HepG2 (cell line): ENCODE results near the gene TMEM269. TPM values are rescaled to one million over a fixed set of nuclear protein-coding genes. Genes with fewer than 3 reads are reported as not detected.

Experiments used
- ETV6 ChIP-seq: sonication (generic); formaldehyde crosslinking; conservative IDR thresholded peaks from 2 replicates; pipeline ENCODE4 v1.4.0; 2020; ENCODE audit warnings: missing genetic modification reagents
- TEAD3 ChIP-seq: optimal IDR thresholded peaks from 2 replicates; pipeline ENCODE3; 2016; ENCODE audit warnings: borderline replicate concordance
- ZNF20 ChIP-seq: sonication (generic); formaldehyde crosslinking; IDR thresholded peaks from 2 replicates; pipeline ENCODE4 v1.4.0; 2020; ENCODE audit warnings: mild to moderate bottlenecking, moderate library complexity, missing genetic modification reagents
- ZNF30 ChIP-seq: sonication (generic); formaldehyde crosslinking; IDR thresholded peaks from 2 replicates; pipeline ENCODE4 v1.5.0; 2020; ENCODE audit warnings: mild to moderate bottlenecking, missing genetic modification reagents
- ZNF337 ChIP-seq: sonication (generic); formaldehyde crosslinking; IDR thresholded peaks from 2 replicates; pipeline ENCODE4 v1.5.1; 2020; ENCODE audit warnings: missing genetic modification reagents, low read depth, mild to moderate bottlenecking, borderline replicate concordance
- ZNF720 ChIP-seq: sonication (generic); formaldehyde crosslinking; IDR thresholded peaks from 2 replicates; pipeline ENCODE4 v1.4.0; 2020; ENCODE audit warnings: missing genetic modification reagents
- polyA plus RNA-seq, 8 experiments: library from polyadenylated mRNA; depleted of rRNA in 3 of 8; stranded (reverse) in 7 of 8; unstranded in 1 of 8; fragments of >200 nt; fragmentation: Illumina TruSeq in 4 of 8; extraction: Trizol in 4 of 8; gene quantifications; 2 replicates each; pipeline versions ENCODE4 v1.2.1 to v1.2.3, GENCODE V29; 2011 to 2016; ENCODE audit warnings: low read depth in 4 of 8, missing spikeins in 1 of 8, mixed read lengths in 1 of 8; ENCODE audit not compliant: insufficient read depth in 1 of 8
- total RNA-seq, 5 experiments: library from RNA; depleted of rRNA; stranded (reverse); fragments of >200 nt; fragmentation: Illumina TruSeq; extraction: Trizol; gene quantifications; 2 replicates each; pipeline ENCODE4 v1.2.3, GENCODE V29; 2016; ENCODE audit warnings: low read depth in 1 of 5
- TF ChIP-seq, protein P1 (sequence below): sonication (generic); formaldehyde crosslinking; conservative IDR thresholded peaks from 2 replicates; pipeline ENCODE4 v1.8.0; 2022; ENCODE audit warnings: missing genetic modification reagents
- TF ChIP-seq, protein P2 (sequence below), 2 experiments: fragments of 450-650 bp in 1 of 2; sonication (generic) in 1 of 2; formaldehyde crosslinking; IDR thresholded peaks; 2 replicates each; pipeline versions ENCODE4 v1.5.0 to v1.8.0; 2020 to 2022; ENCODE audit warnings: mild to moderate bottlenecking in 1 of 2, missing genetic modification reagents in 1 of 2
- TF ChIP-seq, protein P3 (sequence below): IDR thresholded peaks from 2 replicates; pipeline ENCODE4 v1.6.1; 2016
- TF ChIP-seq, protein P4 (sequence below), 2 experiments: sonication (generic) in 1 of 2; formaldehyde crosslinking in 1 of 2; IDR thresholded peaks; 2 replicates each; pipeline versions ENCODE4 v1.4.0 to v1.6.1; 2016 to 2020; ENCODE audit warnings: borderline replicate concordance in 1 of 2, low read depth in 1 of 2, mild to moderate bottlenecking in 1 of 2, missing genetic modification reagents in 1 of 2

Gene TMEM269
- total and polyA plus RNA-seq, 2 of the 13 experiments (the other 11 are each of a cell fraction or from before 2014, with no cell fraction given), result 0.15 to 0.21 TPM

DNA sequence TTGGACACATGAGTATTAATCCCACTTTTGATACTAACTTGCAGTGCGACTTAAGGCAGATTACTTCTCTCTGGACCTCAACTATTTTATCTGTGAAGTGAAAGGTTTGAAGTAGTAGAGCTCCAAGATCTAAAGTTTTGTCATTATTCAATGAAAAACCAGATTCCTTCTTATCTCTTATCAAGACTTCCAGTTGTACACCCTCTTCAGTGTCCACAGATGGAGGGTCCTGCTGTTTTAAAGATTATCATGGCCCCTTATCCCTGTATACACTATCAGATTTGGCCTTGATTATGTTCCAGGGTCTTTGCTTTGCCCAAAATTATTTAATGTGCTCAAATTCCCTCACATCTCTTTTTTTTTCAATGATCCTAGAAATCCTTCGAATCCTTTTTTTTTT, 16.6 kb upstream of the TMEM269 start (continued):
- TF ChIP-seq, protein P1, sequence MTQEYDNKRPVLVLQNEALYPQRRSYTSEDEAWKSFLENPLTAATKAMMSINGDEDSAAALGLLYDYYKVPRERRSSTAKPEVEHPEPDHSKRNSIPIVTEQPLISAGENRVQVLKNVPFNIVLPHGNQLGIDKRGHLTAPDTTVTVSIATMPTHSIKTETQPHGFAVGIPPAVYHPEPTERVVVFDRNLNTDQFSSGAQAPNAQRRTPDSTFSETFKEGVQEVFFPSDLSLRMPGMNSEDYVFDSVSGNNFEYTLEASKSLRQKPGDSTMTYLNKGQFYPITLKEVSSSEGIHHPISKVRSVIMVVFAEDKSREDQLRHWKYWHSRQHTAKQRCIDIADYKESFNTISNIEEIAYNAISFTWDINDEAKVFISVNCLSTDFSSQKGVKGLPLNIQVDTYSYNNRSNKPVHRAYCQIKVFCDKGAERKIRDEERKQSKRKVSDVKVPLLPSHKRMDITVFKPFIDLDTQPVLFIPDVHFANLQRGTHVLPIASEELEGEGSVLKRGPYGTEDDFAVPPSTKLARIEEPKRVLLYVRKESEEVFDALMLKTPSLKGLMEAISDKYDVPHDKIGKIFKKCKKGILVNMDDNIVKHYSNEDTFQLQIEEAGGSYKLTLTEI (CRISPR knock-in tag), result no peak
- TF ChIP-seq TEAD3 (CRISPR knock-in tag), result no peak
- no peak for TF ChIP-seq ZNF337 (CRISPR knock-in tag)
- TF ChIP-seq, protein P2, sequence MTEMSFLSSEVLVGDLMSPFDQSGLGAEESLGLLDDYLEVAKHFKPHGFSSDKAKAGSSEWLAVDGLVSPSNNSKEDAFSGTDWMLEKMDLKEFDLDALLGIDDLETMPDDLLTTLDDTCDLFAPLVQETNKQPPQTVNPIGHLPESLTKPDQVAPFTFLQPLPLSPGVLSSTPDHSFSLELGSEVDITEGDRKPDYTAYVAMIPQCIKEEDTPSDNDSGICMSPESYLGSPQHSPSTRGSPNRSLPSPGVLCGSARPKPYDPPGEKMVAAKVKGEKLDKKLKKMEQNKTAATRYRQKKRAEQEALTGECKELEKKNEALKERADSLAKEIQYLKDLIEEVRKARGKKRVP (CRISPR knock-in tag; IDR thresholded peaks at IDR 0.05), result no peak
- TF ChIP-seq ZNF30, result no peak
- no peak for TF ChIP-seq ZNF720
- TF ChIP-seq, protein P3, sequence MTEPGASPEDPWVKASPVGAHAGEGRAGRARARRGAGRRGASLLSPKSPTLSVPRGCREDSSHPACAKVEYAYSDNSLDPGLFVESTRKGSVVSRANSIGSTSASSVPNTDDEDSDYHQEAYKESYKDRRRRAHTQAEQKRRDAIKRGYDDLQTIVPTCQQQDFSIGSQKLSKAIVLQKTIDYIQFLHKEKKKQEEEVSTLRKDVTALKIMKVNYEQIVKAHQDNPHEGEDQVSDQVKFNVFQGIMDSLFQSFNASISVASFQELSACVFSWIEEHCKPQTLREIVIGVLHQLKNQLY (CRISPR knock-in tag), result no peak
- TF ChIP-seq, protein P4, sequence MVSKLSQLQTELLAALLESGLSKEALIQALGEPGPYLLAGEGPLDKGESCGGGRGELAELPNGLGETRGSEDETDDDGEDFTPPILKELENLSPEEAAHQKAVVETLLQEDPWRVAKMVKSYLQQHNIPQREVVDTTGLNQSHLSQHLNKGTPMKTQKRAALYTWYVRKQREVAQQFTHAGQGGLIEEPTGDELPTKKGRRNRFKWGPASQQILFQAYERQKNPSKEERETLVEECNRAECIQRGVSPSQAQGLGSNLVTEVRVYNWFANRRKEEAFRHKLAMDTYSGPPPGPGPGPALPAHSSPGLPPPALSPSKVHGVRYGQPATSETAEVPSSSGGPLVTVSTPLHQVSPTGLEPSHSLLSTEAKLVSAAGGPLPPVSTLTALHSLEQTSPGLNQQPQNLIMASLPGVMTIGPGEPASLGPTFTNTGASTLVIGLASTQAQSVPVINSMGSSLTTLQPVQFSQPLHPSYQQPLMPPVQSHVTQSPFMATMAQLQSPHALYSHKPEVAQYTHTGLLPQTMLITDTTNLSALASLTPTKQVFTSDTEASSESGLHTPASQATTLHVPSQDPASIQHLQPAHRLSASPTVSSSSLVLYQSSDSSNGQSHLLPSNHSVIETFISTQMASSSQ (IDR thresholded peaks at IDR 0.05; ENCODE audit: low read depth), result no peak
- TF ChIP-seq, protein P4 (CRISPR knock-in tag; IDR thresholded peaks at IDR 0.05; ENCODE audit: borderline replicate concordance), result no peak
- no peak for TF ChIP-seq ZNF20 (CRISPR knock-in tag)
- no peak for TF ChIP-seq ETV6 (CRISPR knock-in tag)
- TF ChIP-seq, all 625 proteins: peak for 0
